22Rv1 (cell line): ENCODE data around the gene ALLC.

Source experiments
- H3K27ac ChIP-seq: fragments of 450-650 bp; 2 replicates; pipeline ENCODE4 v1.5.1; 2017
- CTCF ChIP-seq: fragments of 450-650 bp; IDR thresholded peaks from 2 replicates; pipeline ENCODE4 v1.5.1; 2017; ENCODE audit warnings: mild to moderate bottlenecking
- ZFX ChIP-seq: fragments of 450-650 bp; IDR thresholded peaks from 2 replicates; pipeline ENCODE4 v1.6.1; 2017; ENCODE audit warnings: antibody characterized with exemption, borderline replicate concordance

ALLC gene

GRCh38 chr2:3705782-3706181 lies 47.8 kb downstream of the ALLC start:
- H3K27ac ChIP-seq, result no peak overlapping the region
- TF ChIP-seq ZFX (no peak), CTCF (no peak)

GRCh38 chr2:3706892-3707291 lies 48.9 kb downstream of the ALLC start:
- no peak for TF ChIP-seq ZFX
- TF ChIP-seq CTCF, result no peak
- H3K27ac ChIP-seq, result no peak overlapping the region

- TF ChIP-seq ZFX, result no peak
- TF ChIP-seq CTCF, result no peak
- no peak overlapping the region for H3K27ac ChIP-seq
Measured at GRCh38 chr2:3708576-3708975, 50.6 kb downstream of the ALLC start.

GRCh38 chr2:3709225-3709624 lies 51.2 kb downstream of the ALLC start:
- H3K27ac ChIP-seq, result no peak overlapping the region
- TF ChIP-seq ZFX, result no peak
- no peak for TF ChIP-seq CTCF

- no peak overlapping the region for H3K27ac ChIP-seq
- TF ChIP-seq ZFX (no peak), CTCF (no peak)
Measured at GRCh38 chr2:3712424-3712823, 54.4 kb downstream of the ALLC start.

- no peak for TF ChIP-seq CTCF
- no peak for TF ChIP-seq ZFX
- no peak overlapping the region for H3K27ac ChIP-seq
Measured at GRCh38 chr2:3712831-3713503, 55.0 kb downstream of the ALLC start.

- TF ChIP-seq CTCF (no peak), ZFX (no peak)
Measured at GRCh38 chr2:3718679-3719078, 60.7 kb downstream of the ALLC start.

More at GRCh38 chr2:3718679-3719078, 60.7 kb downstream of the ALLC start:
- H3K27ac ChIP-seq, result no peak overlapping the region
